Stimulated activated naive CD8-positive, alpha-beta T cell treated with anti-CD3 and anti-CD28 coated beads, Interleukin-15, amount 100 ng/mL, for 72 hours (primary cell): Measurements from ENCODE around the gene CAVIN2.

Source experiments
- ATAC-seq: fragments of 150-1000 bp; cut with Tn5 transposase; 2 replicates; pipeline ENCODE4 v1.10.0; 2021; ENCODE audit warnings: mild to moderate bottlenecking, moderate library complexity
- DNase-seq, 2 donors: peaks; one replicate each; pipeline ENCODE4 v3.0.0; 2021 to 2022
- H3K27ac Mint-ChIP-seq, 2 donors: one replicate each; pipeline ENCODE4 v1.8.0; 2022; ENCODE audit warnings: mild to moderate bottlenecking in 2 of 2, mixed read lengths in 2 of 2, moderate library complexity in 2 of 2
- H3K27me3 Mint-ChIP-seq: one replicate; pipeline ENCODE4 v1.8.0; 2022; ENCODE audit warnings: mixed read lengths
- H3K4me1 Mint-ChIP-seq: one replicate; pipeline ENCODE4 v1.8.0; 2022; ENCODE audit warnings: mild to moderate bottlenecking, mixed read lengths
- H3K4me3 Mint-ChIP-seq, 2 donors: one replicate each; pipeline ENCODE4 v1.8.0; 2022; ENCODE audit warnings: mild to moderate bottlenecking in 2 of 2, mixed read lengths in 2 of 2, moderate library complexity in 1 of 2
- H3K9me3 Mint-ChIP-seq, 2 donors: one replicate each; pipeline ENCODE4 v1.8.0; 2022; ENCODE audit warnings: mixed read lengths in 2 of 2

CAVIN2 gene, protein sequence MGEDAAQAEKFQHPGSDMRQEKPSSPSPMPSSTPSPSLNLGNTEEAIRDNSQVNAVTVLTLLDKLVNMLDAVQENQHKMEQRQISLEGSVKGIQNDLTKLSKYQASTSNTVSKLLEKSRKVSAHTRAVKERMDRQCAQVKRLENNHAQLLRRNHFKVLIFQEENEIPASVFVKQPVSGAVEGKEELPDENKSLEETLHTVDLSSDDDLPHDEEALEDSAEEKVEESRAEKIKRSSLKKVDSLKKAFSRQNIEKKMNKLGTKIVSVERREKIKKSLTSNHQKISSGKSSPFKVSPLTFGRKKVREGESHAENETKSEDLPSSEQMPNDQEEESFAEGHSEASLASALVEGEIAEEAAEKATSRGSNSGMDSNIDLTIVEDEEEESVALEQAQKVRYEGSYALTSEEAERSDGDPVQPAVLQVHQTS

DNA sequence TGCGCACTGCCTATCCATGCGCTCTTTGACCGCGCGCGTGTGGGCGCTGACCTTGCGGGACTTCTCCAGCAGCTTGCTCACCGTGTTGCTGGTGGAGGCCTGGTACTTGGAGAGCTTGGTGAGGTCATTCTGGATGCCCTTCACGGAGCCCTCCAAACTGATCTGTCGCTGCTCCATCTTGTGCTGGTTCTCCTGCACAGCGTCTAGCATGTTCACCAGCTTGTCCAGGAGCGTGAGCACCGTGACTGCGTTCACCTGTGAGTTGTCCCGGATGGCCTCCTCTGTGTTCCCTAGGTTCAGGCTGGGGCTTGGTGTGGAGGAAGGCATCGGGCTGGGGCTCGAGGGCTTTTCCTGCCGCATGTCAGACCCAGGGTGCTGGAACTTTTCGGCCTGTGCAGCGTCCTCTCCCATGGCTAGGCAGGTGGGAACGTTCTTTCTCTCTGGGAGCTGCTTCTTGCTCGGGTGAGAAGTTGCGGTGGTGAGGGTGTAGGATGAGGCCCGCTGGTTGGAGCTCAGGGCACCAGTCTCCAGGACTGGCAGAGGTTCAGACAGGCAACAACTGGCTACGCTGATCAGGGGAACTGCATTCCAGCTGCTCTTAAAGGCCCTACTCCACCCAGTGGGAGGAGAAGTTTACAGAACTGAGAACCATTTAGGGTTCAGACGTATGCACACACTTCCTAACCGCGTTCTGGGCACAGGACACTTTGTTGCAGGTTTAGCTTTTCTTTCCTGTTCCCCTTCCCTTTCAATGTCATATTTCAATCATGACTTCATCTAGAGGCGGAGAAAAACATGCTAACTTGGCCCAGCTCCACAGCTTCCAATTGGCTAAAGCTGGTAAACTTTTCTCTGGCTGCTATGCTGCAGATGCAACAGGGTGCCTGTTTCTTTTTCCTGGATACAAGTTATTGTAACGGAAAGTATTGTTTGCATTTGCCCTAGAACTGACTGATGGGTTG, at the start of gene CAVIN2:
TSS of gene CAVIN2 (minus strand) at position 574 of the 962 bp plus-strand sequence. CDS start at position 411, 163 bp downstream.
- H3K27ac Mint-ChIP-seq, result no peak within 1 kb of the TSS
- ATAC-seq (peak; percentile 61), DNase-seq (no peak)
- H3K4me3 Mint-ChIP-seq, result peak within 1 kb of the TSS in 1 of 2 donors; percentile 14
- peaks cover 11% of the 10 kb centered on the region for H3K4me1 Mint-ChIP-seq
- no peaks in the 10 kb centered on the region for H3K9me3 Mint-ChIP-seq
- H3K27me3 Mint-ChIP-seq, result peaks cover 53% of the 10 kb centered on the region

DNA sequence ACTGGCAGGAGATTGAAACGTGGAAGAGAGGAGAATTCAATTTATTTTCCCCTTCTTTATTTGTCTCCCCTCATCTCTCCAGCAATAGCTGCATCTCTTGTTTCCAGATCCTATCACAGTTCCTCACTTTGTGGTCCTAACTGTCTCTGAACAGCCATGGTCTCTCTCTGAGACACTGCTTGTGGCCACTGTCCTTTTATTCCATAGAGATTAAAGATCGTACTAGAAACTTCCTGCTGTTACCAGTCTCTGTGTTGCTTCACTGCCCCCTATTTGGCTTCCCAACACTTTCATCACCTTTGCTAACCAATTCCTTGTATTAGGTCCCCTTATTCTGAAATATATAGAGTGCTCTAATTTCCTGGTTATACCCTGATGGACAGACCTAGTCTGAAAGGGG, 48.9 kb upstream of the CAVIN2 start:
- no peak overlapping the region for H3K4me3 Mint-ChIP-seq
- ATAC-seq (no peak), DNase-seq (no peak)
- H3K4me1 Mint-ChIP-seq, result no peaks in the 10 kb centered on the region
- peaks cover 6 to 8% of the 10 kb centered on the region in 2 donors for H3K9me3 Mint-ChIP-seq
- peaks cover 8% of the 10 kb centered on the region for H3K27me3 Mint-ChIP-seq
- H3K27ac Mint-ChIP-seq, result no peak overlapping the region

DNA sequence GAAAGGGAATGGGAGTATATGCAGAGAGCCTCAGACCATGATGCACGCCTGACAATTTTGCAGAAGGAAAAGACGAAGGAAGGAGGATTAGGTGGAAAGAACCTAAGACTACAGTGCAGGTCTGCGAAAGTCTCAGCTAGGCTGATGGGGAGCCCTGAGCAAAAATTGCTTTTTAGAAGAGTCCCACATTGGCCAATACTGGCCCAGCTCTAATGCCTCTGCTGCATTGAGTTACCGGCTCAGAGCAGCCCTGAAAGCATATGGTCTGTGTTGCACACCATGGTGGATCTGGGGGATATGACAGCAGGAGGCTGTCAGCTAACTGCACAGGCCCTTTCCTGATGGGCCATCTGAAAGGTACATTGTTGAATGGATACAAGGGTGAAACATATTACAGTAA, 48.3 kb upstream of the CAVIN2 start:
- no peaks in the 10 kb centered on the region for H3K4me1 Mint-ChIP-seq
- H3K27ac Mint-ChIP-seq, result peak overlapping the region in 1 of 2 donors; percentile 43
- H3K27me3 Mint-ChIP-seq, result peaks cover 3% of the 10 kb centered on the region
- DNase-seq, result no peak
- no peak overlapping the region for H3K4me3 Mint-ChIP-seq
- ATAC-seq, result no peak
- H3K9me3 Mint-ChIP-seq, result peaks cover under 1 to 2% of the 10 kb centered on the region in 2 donors

DNA sequence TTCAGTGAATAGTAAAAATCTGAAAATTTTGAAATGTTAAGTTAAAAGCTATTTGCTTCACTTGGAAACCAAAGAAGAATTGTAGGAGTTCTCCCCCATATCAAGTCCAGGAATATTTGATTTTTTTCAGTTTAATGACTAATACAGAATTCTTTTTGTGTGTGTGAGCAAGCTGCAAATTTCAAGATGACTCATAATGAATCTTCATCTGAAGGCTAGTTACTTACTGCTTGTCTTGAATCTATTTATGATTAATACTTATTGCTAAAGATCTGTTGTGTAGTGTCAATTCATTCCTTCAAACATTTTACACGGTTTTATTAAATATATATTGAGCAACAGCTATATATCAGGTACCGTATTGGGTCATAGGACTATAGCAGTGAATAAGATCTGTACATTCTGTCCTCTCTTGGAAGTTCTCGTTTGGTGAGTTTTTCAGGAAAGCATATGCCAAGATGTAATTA, 47.8 kb upstream of the CAVIN2 start:
- DNase-seq (no peak), ATAC-seq (no peak)
- Mint-ChIP-seq H3K4me1 (no peaks in the 10 kb centered on the region), H3K27me3 (peaks cover 5% of the 10 kb centered on the region), H3K27ac (peak overlapping the region in 1 of 2 donors; percentile 43), H3K4me3 (no peak overlapping the region), H3K9me3 (no peaks in the 10 kb centered on the region)

DNA sequence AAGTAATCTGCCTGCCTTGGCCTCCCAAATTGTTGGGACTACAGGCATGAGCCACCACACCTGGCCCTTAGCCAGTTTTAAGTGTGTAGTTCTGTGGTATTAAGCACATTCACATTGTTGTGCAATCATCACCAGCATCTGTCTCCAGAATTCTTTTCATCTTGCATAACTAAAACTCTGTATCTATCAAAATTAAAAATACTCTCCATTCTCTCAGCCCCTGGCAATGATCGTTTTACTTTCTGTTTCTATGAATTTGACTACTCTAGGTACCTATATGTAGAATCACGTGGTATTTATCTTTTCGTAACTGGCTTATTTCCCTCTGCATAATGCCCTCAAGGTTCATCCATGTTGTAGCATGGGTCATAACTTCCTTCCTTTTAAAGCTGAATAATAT, 45.5 kb upstream of the CAVIN2 start:
- DNase-seq (no peak), ATAC-seq (no peak)
- H3K9me3 Mint-ChIP-seq, result no peaks in the 10 kb centered on the region
- peaks cover 8% of the 10 kb centered on the region for H3K27me3 Mint-ChIP-seq
- H3K27ac Mint-ChIP-seq, result no peak overlapping the region
- H3K4me1 Mint-ChIP-seq, result no peaks in the 10 kb centered on the region
- H3K4me3 Mint-ChIP-seq, result no peak overlapping the region

DNA sequence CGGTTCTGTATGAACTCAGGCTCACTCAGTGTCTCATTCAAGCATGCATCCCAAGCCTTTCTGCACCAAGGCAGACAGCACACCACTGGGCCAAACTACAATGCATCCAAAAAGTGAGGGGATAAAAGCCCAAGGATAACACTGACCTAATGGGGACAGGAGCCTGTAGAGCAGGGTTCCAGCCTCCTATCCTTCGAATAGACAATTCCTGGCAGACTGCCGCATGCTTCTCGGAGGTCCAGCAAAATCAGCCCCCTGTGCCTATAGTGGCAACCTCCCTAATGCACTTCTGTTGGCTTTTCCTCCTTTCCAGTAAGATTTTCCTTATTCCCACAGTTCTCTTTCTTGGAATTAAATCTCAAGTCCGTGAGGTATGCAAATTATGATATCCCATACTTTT, 44.8 kb upstream of the CAVIN2 start:
- DNase-seq, result no peak
- no peaks in the 10 kb centered on the region for H3K9me3 Mint-ChIP-seq
- no peaks in the 10 kb centered on the region for H3K4me1 Mint-ChIP-seq
- peaks cover 8% of the 10 kb centered on the region for H3K27me3 Mint-ChIP-seq
- no peak for ATAC-seq
- H3K4me3 Mint-ChIP-seq, result no peak overlapping the region
- no peak overlapping the region for H3K27ac Mint-ChIP-seq

DNA sequence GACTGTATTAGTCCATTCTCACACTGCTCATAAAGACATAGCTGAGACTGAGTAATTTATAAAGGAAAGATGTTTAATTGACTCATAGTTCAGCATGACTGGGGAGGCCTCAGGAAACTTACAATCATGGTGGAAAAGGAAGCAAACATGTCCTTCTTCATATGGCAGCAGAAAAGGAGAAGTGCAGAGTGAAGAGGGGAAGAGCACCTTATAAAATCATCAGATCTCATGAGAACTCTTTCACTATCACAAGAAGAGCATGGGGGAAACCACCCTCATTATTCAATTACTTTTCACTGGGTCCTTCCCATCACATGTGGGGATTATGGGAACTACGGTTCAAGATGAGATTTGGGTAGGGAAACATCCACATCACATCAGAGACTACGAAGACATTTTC, 43.0 kb upstream of the CAVIN2 start:
- H3K27me3 Mint-ChIP-seq, result peaks cover 8% of the 10 kb centered on the region
- H3K27ac Mint-ChIP-seq, result no peak overlapping the region
- no peak overlapping the region for H3K4me3 Mint-ChIP-seq
- no peak for DNase-seq
- H3K9me3 Mint-ChIP-seq, result no peaks in the 10 kb centered on the region
- ATAC-seq, result no peak
- no peaks in the 10 kb centered on the region for H3K4me1 Mint-ChIP-seq

DNA sequence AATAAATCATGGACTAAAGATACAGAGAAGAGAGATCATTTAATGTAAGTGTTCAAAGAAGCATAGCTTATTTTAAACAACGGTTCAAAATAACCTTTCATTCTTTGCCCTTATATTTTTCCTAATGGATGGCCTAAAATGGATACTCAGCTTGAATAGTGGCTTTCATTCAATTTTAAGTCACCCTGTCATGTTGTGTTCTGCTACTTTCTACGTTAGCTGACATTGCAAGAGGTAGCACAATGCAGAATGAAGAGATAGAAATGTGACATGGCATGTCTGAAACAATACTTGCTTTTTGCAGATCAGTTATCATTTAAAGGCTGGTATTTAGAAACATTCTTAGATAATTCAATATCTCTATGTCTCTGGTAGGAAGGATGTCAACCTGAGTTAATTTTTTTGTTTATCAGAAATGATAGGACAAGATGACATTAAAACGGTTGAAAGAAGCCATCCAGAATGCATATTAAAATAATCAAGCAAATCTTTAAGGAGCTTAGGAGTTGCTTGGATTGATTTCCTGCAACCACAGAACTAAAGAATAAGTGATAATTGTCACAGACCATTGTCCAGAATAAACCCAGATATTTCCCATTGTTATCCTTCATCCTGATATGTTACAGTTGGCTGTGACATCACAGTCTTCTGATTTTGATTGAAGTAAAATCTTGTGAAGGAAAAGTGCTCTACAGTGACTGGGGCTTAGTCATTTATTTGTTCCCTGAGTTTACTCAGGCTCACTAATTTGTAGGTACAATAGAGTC, 41.7 kb upstream of the CAVIN2 start:
- Mint-ChIP-seq H3K4me1 (no peaks in the 10 kb centered on the region), H3K27me3 (peaks cover 8% of the 10 kb centered on the region), H3K9me3 (no peaks in the 10 kb centered on the region), H3K27ac (no peak overlapping the region), H3K4me3 (no peak overlapping the region)
- no peak for ATAC-seq
- DNase-seq, result no peak

DNA sequence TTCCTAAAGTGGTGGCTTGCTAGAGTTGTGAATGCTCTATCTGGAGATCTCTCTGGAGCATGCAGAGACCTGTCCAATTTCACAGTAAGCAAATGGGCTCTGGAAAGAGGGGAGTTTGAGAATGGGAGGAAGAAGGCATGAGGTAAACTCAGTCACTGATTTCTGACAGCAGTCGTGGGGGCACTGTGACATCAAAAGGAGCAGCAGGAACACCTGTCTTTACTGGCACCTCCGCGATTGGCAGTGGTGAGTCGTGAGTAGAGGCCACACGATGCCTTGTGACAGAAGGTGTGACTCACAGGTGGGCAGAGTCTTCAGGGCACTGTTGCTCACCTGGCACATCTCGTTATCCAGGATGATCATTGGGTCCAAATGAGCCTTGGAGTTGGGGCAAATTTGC, 38.8 kb upstream of the CAVIN2 start:
- peaks cover 8% of the 10 kb centered on the region for H3K27me3 Mint-ChIP-seq
- ATAC-seq (peak; percentile 20), DNase-seq (no peak)
- no peak overlapping the region for H3K27ac Mint-ChIP-seq
- H3K4me3 Mint-ChIP-seq, result no peak overlapping the region
- H3K9me3 Mint-ChIP-seq, result no peaks in the 10 kb centered on the region
- no peaks in the 10 kb centered on the region for H3K4me1 Mint-ChIP-seq

DNA sequence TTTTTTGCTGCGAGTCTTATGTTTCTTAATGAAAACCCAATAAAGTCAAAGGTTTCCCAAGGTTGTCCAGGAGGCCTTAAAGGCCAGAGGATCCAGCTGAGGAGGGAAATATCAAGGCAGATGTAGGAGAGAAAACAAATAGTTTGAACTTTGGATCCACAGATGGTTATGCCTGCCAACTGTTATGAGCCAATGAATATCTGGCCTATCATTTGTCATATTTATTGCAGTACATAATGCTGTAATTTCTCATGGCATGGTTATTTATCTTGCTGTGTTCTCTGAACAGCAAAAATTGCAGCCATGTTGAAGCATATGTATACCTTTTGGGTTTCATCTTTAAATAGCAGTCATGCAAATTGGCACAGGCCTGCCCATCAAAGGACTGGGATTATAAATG, 38.2 kb upstream of the CAVIN2 start:
- no peak for DNase-seq

DNA sequence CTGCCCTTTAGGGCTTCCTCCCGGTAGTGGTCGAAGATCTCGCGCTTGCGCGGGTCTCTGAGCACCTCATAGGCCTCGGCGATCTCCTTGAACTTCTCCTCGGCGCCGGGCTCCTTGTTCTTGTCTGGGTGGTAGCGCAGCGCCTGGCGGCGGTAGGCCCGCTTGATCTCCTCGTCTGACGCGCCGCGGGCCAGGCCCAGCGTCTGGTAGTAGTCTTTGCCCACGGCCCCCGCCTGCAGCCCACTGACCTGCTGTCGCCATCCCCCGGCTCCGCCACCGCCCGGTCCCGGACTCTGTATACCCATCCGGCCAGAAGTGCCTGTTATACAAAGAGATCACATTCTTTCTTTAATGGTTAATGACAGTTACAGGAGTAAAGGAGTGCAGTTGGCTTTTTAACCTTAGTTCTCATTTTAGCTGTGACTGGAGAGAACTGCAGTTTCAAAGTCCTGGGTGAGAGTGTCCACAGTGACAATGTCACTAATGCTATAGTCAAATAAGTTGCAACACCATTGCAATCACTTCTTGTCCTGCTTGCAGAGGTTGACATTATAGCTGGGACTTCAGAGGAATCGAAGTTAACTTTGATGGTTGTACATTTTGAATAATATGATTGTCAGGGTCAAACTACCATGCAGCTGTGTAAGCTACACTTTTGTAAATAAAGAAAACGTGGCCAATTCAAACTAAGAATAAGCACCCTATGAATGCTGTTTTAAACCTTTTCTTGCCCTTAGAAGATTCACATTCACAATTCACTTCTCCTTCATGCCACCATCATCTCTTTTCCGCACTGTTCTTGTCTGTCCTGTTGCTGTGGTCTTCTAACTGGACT, 35.3 kb upstream of the CAVIN2 start:
- peaks cover 5% of the 10 kb centered on the region for H3K27me3 Mint-ChIP-seq
- DNase-seq (no peak), ATAC-seq (peak; percentile 41)
- no peak overlapping the region for H3K27ac Mint-ChIP-seq
- H3K9me3 Mint-ChIP-seq, result no peaks in the 10 kb centered on the region
- H3K4me1 Mint-ChIP-seq, result no peaks in the 10 kb centered on the region
- no peak overlapping the region for H3K4me3 Mint-ChIP-seq

More for the DNA sequence above, 38.2 kb upstream of the CAVIN2 start:
- H3K9me3 Mint-ChIP-seq, result no peaks in the 10 kb centered on the region
- H3K4me1 Mint-ChIP-seq, result no peaks in the 10 kb centered on the region
- H3K4me3 Mint-ChIP-seq, result no peak overlapping the region
- H3K27ac Mint-ChIP-seq, result no peak overlapping the region
- no peak for ATAC-seq
- peaks cover 11% of the 10 kb centered on the region for H3K27me3 Mint-ChIP-seq

DNA sequence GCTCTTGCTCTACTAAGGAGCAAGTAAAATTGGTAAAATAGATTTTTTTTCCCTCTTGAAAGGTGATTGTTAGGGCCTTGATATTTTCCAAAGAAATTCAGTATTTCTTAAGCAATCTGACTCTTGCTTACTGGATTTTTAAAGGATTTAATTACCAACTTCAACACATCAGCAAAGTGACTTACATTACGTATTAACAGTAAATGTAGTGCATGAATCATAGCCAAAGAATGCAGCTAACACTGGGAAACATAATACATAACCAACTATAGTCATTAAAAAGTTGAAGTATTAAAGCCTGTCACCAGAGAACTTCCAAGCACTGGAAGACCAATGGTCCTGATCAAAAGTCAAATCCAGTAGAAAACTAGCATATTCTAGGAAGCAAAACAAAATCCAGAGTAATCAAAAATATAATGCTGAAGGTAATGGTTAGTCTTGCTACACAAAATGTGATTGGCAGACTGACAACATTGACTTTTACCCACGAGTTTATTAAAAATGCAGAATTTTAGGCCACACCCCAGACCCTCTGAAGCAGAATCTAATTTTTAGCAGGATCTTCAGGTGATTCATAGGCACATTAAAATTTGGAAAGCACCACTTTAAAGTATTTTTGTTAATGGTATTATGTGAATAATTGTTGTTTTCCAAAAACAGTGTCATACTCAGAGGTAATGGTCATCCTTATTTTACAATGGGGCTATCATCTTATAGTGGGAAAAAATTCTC, 31.8 kb upstream of the CAVIN2 start:
- Mint-ChIP-seq H3K9me3 (no peaks in the 10 kb centered on the region), H3K4me3 (no peak overlapping the region), H3K27ac (no peak overlapping the region), H3K27me3 (peaks cover 5% of the 10 kb centered on the region), H3K4me1 (no peaks in the 10 kb centered on the region)
- ATAC-seq, result no peak
- no peak for DNase-seq

DNA sequence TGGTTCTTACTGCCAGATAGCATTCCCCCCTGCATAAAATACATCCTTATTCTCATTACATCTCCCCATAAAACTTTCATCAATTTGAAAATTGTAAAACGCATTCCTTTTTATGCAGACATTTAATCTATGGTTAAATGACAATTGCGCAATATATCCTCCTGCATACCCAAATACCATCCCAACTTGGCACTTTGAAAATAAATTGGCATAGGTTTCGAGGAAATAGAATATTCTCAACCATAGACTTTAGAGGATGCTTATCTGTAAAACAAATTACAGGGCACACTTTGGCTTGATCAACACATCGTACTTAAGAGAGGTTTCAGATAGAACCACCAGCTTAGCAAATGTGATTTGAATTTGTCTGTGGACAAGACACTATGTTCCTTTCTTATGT, 31.0 kb upstream of the CAVIN2 start:
- Mint-ChIP-seq H3K9me3 (no peaks in the 10 kb centered on the region), H3K27ac (no peak overlapping the region), H3K27me3 (peaks cover 5% of the 10 kb centered on the region), H3K4me1 (no peaks in the 10 kb centered on the region), H3K4me3 (no peak overlapping the region)
- no peak for DNase-seq
- no peak for ATAC-seq

DNA sequence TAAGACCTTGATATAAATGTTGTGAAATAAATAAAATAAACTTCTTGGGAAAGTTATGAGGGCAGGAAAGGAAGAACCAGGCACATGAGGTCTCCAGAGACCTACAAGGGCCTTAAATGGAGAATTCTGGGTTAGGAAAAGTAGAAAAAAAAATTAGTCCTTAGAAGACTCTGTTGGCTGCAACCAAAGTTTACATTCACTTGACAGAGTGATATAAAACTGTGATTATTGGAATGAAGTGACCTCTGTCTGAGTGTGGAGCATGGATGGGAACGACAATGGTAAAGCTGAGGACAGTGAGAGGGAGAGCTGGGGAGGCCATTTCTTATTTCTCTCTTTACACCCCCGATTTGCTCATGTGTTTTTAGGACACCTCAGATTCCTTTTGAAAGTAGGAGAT, 29.0 kb upstream of the CAVIN2 start:
- ATAC-seq, result no peak

More for the DNA sequence above, 29.0 kb upstream of the CAVIN2 start:
- no peak for DNase-seq
- no peak overlapping the region for H3K27ac Mint-ChIP-seq
- H3K4me3 Mint-ChIP-seq, result no peak overlapping the region
- no peaks in the 10 kb centered on the region for H3K4me1 Mint-ChIP-seq
- H3K9me3 Mint-ChIP-seq, result no peaks in the 10 kb centered on the region
- H3K27me3 Mint-ChIP-seq, result peaks cover 5% of the 10 kb centered on the region
